Upper lobe of right lung (tissue), 1 donor: ENCODE measurements around the gene DNAH14. TPM values are rescaled to one million over a fixed set of nuclear protein-coding genes. Genes with fewer than 3 reads are reported as not detected.

ENCODE experiments used
- ATAC-seq: fragments of 200-7000 bp; cut with Tn5 transposase; one replicate; pipeline ENCODE4 v1.9.1; 2020; ENCODE audit warnings: mild to moderate bottlenecking, moderate library complexity
- DNase-seq: peaks from one replicate; pipeline ENCODE4 v3.0.0-alpha.2; 2020
- H3K27ac ChIP-seq: fragments of 200-600 bp; one replicate; pipeline ENCODE4 v1.8.0; 2022
- H3K27me3 ChIP-seq: fragments of 200-600 bp; one replicate; pipeline ENCODE4 v1.8.0; 2022; ENCODE audit warnings: mild to moderate bottlenecking
- H3K36me3 ChIP-seq: fragments of 200-600 bp; one replicate; pipeline ENCODE4 v1.8.0; 2022
- H3K4me1 ChIP-seq: fragments of 200-600 bp; one replicate; pipeline ENCODE4 v1.8.0; 2022
- H3K4me3 ChIP-seq: fragments of 200-600 bp; one replicate; pipeline ENCODE4 v1.8.0; 2022; ENCODE audit warnings: mild to moderate bottlenecking
- H3K9me3 ChIP-seq: fragments of 200-600 bp; one replicate; pipeline ENCODE4 v1.8.0; 2022
- CTCF ChIP-seq: fragments of 200-600 bp; IDR thresholded peaks from one replicate; pipeline ENCODE4 v1.8.0; 2022; ENCODE audit warnings: antibody characterized with exemption
- intact Hi-C: fragments of 100-400 bp; cut with DNase I; formaldehyde crosslinking; loops from one replicate; pipeline ENCODE4 v1.11.0; 2022
- total RNA-seq: library from RNA; stranded (reverse); fragmentation: NEBNext Ultra II Directional; extraction: Animal tissue kit (Norgen Biotek cat#: 25700); gene quantifications from one replicate; pipeline ENCODE4 v1.2.1, GENCODE V29; 2021
- donor health status: DM: no; HTN: yes; CAD: no; lungs with severe emphysema.

Gene DNAH14
- total RNA-seq, 1 donor from 2014 or later, result 14.9 TPM

GRCh38 chr1:224914292-224914900, 15.1 kb upstream of the DNAH14 start:
- DNase-seq, result no peak
- TF ChIP-seq CTCF, result no peak

GRCh38 chr1:224919508-224919907, 10.0 kb upstream of the DNAH14 start:
- no peak for ATAC-seq
- H3K9me3 ChIP-seq, result no peaks in the 10 kb centered on the region
- intact Hi-C loops, result no loop called here
- no peak for TF ChIP-seq CTCF
- no peaks in the 10 kb centered on the region for H3K4me1 ChIP-seq
- no peak for DNase-seq
- no peak overlapping the region for H3K4me3 ChIP-seq
- H3K36me3 ChIP-seq, result no peaks in the 10 kb centered on the region
- no peak overlapping the region for H3K27ac ChIP-seq
- H3K27me3 ChIP-seq, result no peaks in the 10 kb centered on the region

More at GRCh38 chr1:224914292-224914900, 15.1 kb upstream of the DNAH14 start:
- no peak overlapping the region for H3K4me3 ChIP-seq
- no peak overlapping the region for H3K27ac ChIP-seq
- intact Hi-C loops, result no loop called here
- H3K36me3 ChIP-seq, result no peaks in the 10 kb centered on the region
- no peak for ATAC-seq
- peaks cover 4% of the 10 kb centered on the region for H3K9me3 ChIP-seq
- H3K4me1 ChIP-seq, result no peaks in the 10 kb centered on the region
- no peaks in the 10 kb centered on the region for H3K27me3 ChIP-seq

- intact Hi-C loops, result no loop called here
- TF ChIP-seq CTCF, result no peak
- no peaks in the 10 kb centered on the region for H3K27me3 ChIP-seq
- H3K4me1 ChIP-seq, result no peaks in the 10 kb centered on the region
- no peak overlapping the region for H3K27ac ChIP-seq
- H3K4me3 ChIP-seq, result no peak overlapping the region
- DNase-seq (no peak), ATAC-seq (no peak)
- no peaks in the 10 kb centered on the region for H3K9me3 ChIP-seq
- no peaks in the 10 kb centered on the region for H3K36me3 ChIP-seq
These were observed 8.5 kb upstream of the DNAH14 start for GRCh38 chr1:224920930-224921329.

DNA sequence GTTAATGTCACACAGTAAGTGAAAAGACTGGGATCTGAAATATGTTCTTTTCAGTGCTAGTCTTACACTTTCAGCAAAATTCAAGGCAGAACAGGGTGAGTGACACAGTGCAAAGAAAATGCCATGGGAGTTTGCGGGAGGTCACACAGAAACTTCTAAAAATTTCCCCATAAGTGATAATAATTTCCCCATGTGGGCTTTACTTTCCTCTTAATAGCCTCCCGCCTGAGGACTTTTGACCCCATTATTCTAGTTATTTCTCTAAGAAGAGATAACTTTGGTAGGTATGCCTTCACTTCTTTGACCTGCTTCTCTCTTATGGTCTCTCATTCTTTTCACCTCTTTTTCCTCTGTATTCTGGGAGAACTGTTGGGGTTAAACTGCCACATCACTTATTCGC, 8.1 kb upstream of the DNAH14 start:
- TF ChIP-seq CTCF, result no peak
- no peak for ATAC-seq
- intact Hi-C loops, result no loop called here

DNA sequence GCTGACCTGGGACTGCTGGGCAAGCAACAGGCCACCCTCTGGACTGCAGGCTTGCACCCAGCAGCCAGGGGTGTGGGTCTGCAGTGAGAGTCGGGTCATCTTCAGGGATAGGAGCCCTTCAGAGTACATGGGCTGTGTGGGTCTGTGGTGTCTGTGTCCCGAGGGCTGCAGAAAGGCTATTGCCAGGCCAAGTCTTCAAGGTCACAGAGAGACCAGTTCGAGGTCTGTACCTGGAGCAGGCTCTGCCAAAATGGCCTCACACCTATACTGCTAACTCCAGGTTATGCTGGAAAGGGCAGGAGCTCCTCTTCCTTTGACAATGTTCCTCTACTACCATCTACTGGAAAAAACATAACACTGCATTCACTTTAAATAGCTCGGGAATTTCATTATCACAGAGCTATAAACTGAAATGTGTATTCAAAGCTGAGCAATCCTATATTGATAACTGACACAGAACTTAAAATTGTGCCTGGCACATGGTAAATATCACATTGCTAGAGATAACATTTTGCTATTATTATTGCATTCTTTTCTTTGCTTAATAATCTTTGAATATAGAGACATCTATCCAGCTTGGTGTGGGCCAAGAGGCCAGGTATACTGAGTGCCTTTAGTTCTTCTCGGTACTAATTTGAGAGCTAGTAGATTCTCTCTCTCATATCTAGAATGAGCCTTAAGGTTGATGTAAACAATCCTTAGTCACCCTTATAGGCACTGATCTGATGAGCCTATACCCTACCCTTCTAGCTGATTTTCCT, 6.9 kb upstream of the DNAH14 start:
- peak; percentile 69 for TF ChIP-seq CTCF
- intact Hi-C loops, result no loop called here
- Histone ChIP-seq H3K36me3 (no peaks in the 10 kb centered on the region), H3K4me3 (no peak overlapping the region), H3K4me1 (no peaks in the 10 kb centered on the region), H3K27ac (no peak overlapping the region), H3K9me3 (no peaks in the 10 kb centered on the region), H3K27me3 (no peaks in the 10 kb centered on the region)
- ATAC-seq (peak; percentile 91), DNase-seq (no peak)

More for the DNA sequence above, 8.1 kb upstream of the DNAH14 start:
- no peak for DNase-seq
- Histone ChIP-seq H3K36me3 (no peaks in the 10 kb centered on the region), H3K4me1 (no peaks in the 10 kb centered on the region), H3K27ac (no peak overlapping the region), H3K9me3 (no peaks in the 10 kb centered on the region), H3K27me3 (no peaks in the 10 kb centered on the region), H3K4me3 (no peak overlapping the region)
